Keratinocyte (primary cell): ENCODE results near the gene CATSPERE. TPM values are rescaled to one million over a fixed set of nuclear protein-coding genes. Genes with fewer than 3 reads are reported as not detected.

Experiments used
- DNase-seq: peaks from one replicate; pipeline ENCODE4 v3.0.0-alpha.2; 2011; ENCODE audit warnings: low read depth, missing footprints, low spot score
- FAIRE-seq: peaks from 2 replicates; lab custom pipeline; 2011; peaks lifted over from hg19 to GRCh38; lab: Jason Lieb, UNC
- H2AFZ ChIP-seq: 2 replicates; pipeline ENCODE4 v1.6.0; 2012; ENCODE audit warnings: low read length, control low read depth, inconsistent platforms; ENCODE audit not compliant: control insufficient read depth
- H3K27ac ChIP-seq: 2 replicates; pipeline ENCODE4 v1.5.1; 2011; ENCODE audit warnings: low read length; ENCODE audit not compliant: control insufficient read depth, insufficient read depth
- H3K27me3 ChIP-seq: 3 replicates; pipeline ENCODE4 v1.6.0; 2011; ENCODE audit warnings: low read length; ENCODE audit not compliant: control insufficient read depth, insufficient read depth; ENCODE audit errors: extremely low read depth
- H3K36me3 ChIP-seq, 2 experiments: 2 replicates in 1 of 2; 3 replicates in 1 of 2; pipeline ENCODE4 v1.5.1; 2011; ENCODE audit warnings: low read length in 2 of 2, mild to moderate bottlenecking in 1 of 2; ENCODE audit not compliant: control insufficient read depth in 2 of 2, insufficient read depth in 2 of 2; ENCODE audit errors: extremely low read depth in 1 of 2
- H3K4me1 ChIP-seq: 3 replicates; pipeline ENCODE4 v1.5.1; 2011; ENCODE audit warnings: low read length; ENCODE audit not compliant: control insufficient read depth, insufficient read depth; ENCODE audit errors: extremely low read depth
- H3K4me2 ChIP-seq: 3 replicates; pipeline ENCODE4 v1.6.0; 2011; ENCODE audit warnings: low read depth, low read length; ENCODE audit not compliant: control insufficient read depth, insufficient read depth; ENCODE audit errors: extremely low read depth
- H3K4me3 ChIP-seq, 3 experiments: fragments of 200-600 bp in 1 of 3; sonication (generic) in 1 of 3; 2 replicates in 2 of 3; 3 replicates in 1 of 3; pipeline ENCODE4 v1.5.1; 2011 to 2016; ENCODE audit warnings: low read length in 3 of 3, mild to moderate bottlenecking in 3 of 3, control low read depth in 2 of 3, inconsistent platforms in 1 of 3, low read depth in 1 of 3, mixed read lengths in 1 of 3, mixed run types in 1 of 3, moderate library complexity in 1 of 3; ENCODE audit not compliant: control insufficient read depth in 2 of 3, insufficient read depth in 2 of 3; ENCODE audit errors: extremely low read depth in 1 of 3
- H3K79me2 ChIP-seq: 2 replicates; pipeline ENCODE4 v1.6.0; 2012; ENCODE audit warnings: low read length; ENCODE audit not compliant: control insufficient read depth, insufficient read depth
- H3K9ac ChIP-seq: 3 replicates; pipeline ENCODE4 v1.6.0; 2011; ENCODE audit warnings: low read length; ENCODE audit not compliant: control insufficient read depth, insufficient read depth; ENCODE audit errors: extremely low read depth
- H3K9me1 ChIP-seq: 3 replicates; pipeline ENCODE4 v1.6.0; 2011; ENCODE audit warnings: low read length; ENCODE audit not compliant: control insufficient read depth, insufficient read depth; ENCODE audit errors: extremely low read depth
- H3K9me3 ChIP-seq: 2 replicates; pipeline ENCODE4 v1.5.1; 2012; ENCODE audit warnings: low read depth, low read length; ENCODE audit not compliant: control insufficient read depth
- H4K20me1 ChIP-seq: 3 replicates; pipeline ENCODE4 v1.6.0; 2011; ENCODE audit warnings: low read length; ENCODE audit not compliant: control insufficient read depth, insufficient read depth; ENCODE audit errors: extremely low read depth
- EZH2 ChIP-seq: IDR thresholded peaks from one replicate; pipeline ENCODE4 v1.6.1; 2012; ENCODE audit warnings: inconsistent platforms, mild to moderate bottlenecking, low read length, moderate library complexity
- dilution Hi-C: fragments of 300-500 bp; cut with MboI; formaldehyde crosslinking; loops from one replicate; pipeline ENCODE4 v1.7.0; 2020; ENCODE audit warnings: low sequenced_read_pairs; ENCODE audit not compliant: extremely low pct_ligation_motif_present
- polyA plus RNA-seq, 5 experiments: library from polyadenylated mRNA; depleted of rRNA in 3 of 5; stranded (reverse) in 3 of 5; stranded (forward) in 1 of 5; unstranded in 1 of 5; fragments of >200 nt; gene quantifications; 1 replicate in 1 of 5; 2 replicates in 3 of 5; 3 replicates in 1 of 5; pipeline versions ENCODE4 v1.2.1 to v1.2.3, GENCODE V29; 2011 to 2012; ENCODE audit warnings: missing spikeins in 2 of 5, low read depth in 1 of 5, low replicate concordance in 1 of 5
- TF ChIP-seq, protein P1 (sequence below), 3 experiments: IDR thresholded peaks in 1 of 3; conservative IDR thresholded peaks in 1 of 3; optimal IDR thresholded peaks in 1 of 3; 2 replicates in 2 of 3; 3 replicates in 1 of 3; pipeline versions ENCODE3 to v1.5.1; 2011; ENCODE audit warnings: low read length in 3 of 3, mild to moderate bottlenecking in 3 of 3, moderate library complexity in 2 of 3, control low read depth in 1 of 3, inconsistent platforms in 1 of 3; ENCODE audit not compliant: insufficient read depth in 2 of 3; ENCODE audit errors: extremely low read depth in 1 of 3

Gene CATSPERE
- polyA plus RNA-seq, 1 donor (not counting 4 experiments of a cell fraction or from before 2014, with no cell fraction given): 0.42 TPM

DNA sequence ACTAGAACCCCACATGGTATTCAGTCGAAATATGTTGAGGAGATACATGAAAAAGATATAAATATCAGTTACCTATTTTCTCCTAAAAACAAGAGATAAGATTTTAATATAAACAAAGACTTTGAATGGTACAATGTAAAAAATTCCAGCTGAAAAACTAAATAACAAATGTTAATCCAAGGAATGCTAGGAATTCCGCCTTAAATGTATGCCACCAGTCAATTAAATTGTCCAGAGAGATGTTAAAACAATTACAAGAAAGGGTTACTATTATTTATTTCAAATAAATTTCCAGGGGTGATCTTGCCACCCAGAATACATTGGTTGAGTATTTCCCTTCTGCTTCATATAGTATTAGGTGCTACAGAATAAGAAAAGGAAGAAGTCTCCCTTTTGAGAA is 13.5 kb upstream of the CATSPERE start:
- H3K27ac ChIP-seq: no peak overlapping the region
- H2AFZ ChIP-seq: no peak overlapping the region
- H3K4me3 ChIP-seq: no peak overlapping the region
- H3K79me2 ChIP-seq: peaks cover 82% of the 10 kb centered on the region
- no peaks in the 10 kb centered on the region for H3K27me3 ChIP-seq
- no peaks in the 10 kb centered on the region for H3K9me1 ChIP-seq
- peaks cover 5% of the 10 kb centered on the region for H4K20me1 ChIP-seq
- DNase-seq (no peak), FAIRE-seq (no peak)
- no peaks in the 10 kb centered on the region for H3K9me3 ChIP-seq
- no peak overlapping the region for H3K9ac ChIP-seq
- no peak overlapping the region for H3K4me2 ChIP-seq
- peaks cover 2 to 10% of the 10 kb centered on the region in 2 experiments for H3K36me3 ChIP-seq
- dilution Hi-C loops: no loop called here
- TF ChIP-seq, protein P1, sequence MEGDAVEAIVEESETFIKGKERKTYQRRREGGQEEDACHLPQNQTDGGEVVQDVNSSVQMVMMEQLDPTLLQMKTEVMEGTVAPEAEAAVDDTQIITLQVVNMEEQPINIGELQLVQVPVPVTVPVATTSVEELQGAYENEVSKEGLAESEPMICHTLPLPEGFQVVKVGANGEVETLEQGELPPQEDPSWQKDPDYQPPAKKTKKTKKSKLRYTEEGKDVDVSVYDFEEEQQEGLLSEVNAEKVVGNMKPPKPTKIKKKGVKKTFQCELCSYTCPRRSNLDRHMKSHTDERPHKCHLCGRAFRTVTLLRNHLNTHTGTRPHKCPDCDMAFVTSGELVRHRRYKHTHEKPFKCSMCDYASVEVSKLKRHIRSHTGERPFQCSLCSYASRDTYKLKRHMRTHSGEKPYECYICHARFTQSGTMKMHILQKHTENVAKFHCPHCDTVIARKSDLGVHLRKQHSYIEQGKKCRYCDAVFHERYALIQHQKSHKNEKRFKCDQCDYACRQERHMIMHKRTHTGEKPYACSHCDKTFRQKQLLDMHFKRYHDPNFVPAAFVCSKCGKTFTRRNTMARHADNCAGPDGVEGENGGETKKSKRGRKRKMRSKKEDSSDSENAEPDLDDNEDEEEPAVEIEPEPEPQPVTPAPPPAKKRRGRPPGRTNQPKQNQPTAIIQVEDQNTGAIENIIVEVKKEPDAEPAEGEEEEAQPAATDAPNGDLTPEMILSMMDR (optimal IDR thresholded peaks at IDR 0.05 in 1 of 3, IDR thresholded peaks at IDR 0.05 in 1 of 3, conservative IDR thresholded peaks at IDR 0.05 in 1 of 3; ENCODE audit: extremely low read depth in 1 of 3, insufficient read depth in 2 of 3, low read length in 3 of 3): no peak
- H3K4me1 ChIP-seq: peaks cover 30% of the 10 kb centered on the region

GRCh38 chr1:244448279-244449036 is 12.6 kb upstream of the CATSPERE start:
- Histone ChIP-seq H3K9me3 (no peaks in the 10 kb centered on the region), H3K9me1 (no peaks in the 10 kb centered on the region), H3K9ac (no peak overlapping the region), H3K4me2 (no peak overlapping the region), H3K27ac (no peak overlapping the region), H3K36me3 (peaks cover 2 to 7% of the 10 kb centered on the region in 2 experiments), H4K20me1 (peaks cover 5% of the 10 kb centered on the region), H3K79me2 (peaks cover 74% of the 10 kb centered on the region), H2AFZ (no peak overlapping the region), H3K27me3 (no peaks in the 10 kb centered on the region), H3K4me1 (peaks cover 32% of the 10 kb centered on the region), H3K4me3 (no peak overlapping the region)
- TF ChIP-seq, protein P1 (optimal IDR thresholded peaks at IDR 0.05 in 1 of 3, IDR thresholded peaks at IDR 0.05 in 1 of 3, conservative IDR thresholded peaks at IDR 0.05 in 1 of 3; ENCODE audit: extremely low read depth in 1 of 3, insufficient read depth in 2 of 3, low read length in 3 of 3): no peak
- no peak for TF ChIP-seq EZH2
- dilution Hi-C loops: no loop called here
- FAIRE-seq (no peak), DNase-seq (no peak)
